K562 (cell line): ENCODE measurements around the gene RNF152.

Experiments used
- BRD9 ChIP-seq: fragments of 450-650 bp; IDR thresholded peaks from 2 replicates; pipeline ENCODE4 v1.6.1; 2018; ENCODE audit warnings: low read depth; ENCODE audit not compliant: partially characterized antibody
- POLR2A ChIP-seq: fragments of 450-650 bp; conservative IDR thresholded peaks from 2 replicates; pipeline ENCODE4 v1.6.1; 2016
- POLR2AphosphoS5 ChIP-seq: IDR thresholded peaks from 2 replicates; pipeline ENCODE4 v1.6.1; 2011; ENCODE audit warnings: mild to moderate bottlenecking, low read depth, low read length, moderate library complexity; ENCODE audit not compliant: control insufficient read depth, insufficient read depth
- RFX5 ChIP-seq: IDR thresholded peaks from 2 replicates; pipeline ENCODE4 v1.6.1; 2011; ENCODE audit warnings: low read depth, mild to moderate bottlenecking, improper control_type of control experiment, low read length
- XRCC5 ChIP-seq: fragments of 200-400 bp; formaldehyde crosslinking; IDR thresholded peaks from 2 replicates; pipeline ENCODE4 v1.6.1; 2017; ENCODE audit warnings: low read depth, mild to moderate bottlenecking, low read length
- TF ChIP-seq, protein P1 (sequence below): sonication (generic); formaldehyde crosslinking; IDR thresholded peaks from 2 replicates; pipeline ENCODE4 v1.4.0; 2020; ENCODE audit warnings: mild to moderate bottlenecking, missing genetic modification reagents

- TF ChIP-seq XRCC5 (no peak), POLR2A (no peak), BRD9 (no peak), RFX5 (no peak), POLR2AphosphoS5 (no peak)
- TF ChIP-seq, protein P1, sequence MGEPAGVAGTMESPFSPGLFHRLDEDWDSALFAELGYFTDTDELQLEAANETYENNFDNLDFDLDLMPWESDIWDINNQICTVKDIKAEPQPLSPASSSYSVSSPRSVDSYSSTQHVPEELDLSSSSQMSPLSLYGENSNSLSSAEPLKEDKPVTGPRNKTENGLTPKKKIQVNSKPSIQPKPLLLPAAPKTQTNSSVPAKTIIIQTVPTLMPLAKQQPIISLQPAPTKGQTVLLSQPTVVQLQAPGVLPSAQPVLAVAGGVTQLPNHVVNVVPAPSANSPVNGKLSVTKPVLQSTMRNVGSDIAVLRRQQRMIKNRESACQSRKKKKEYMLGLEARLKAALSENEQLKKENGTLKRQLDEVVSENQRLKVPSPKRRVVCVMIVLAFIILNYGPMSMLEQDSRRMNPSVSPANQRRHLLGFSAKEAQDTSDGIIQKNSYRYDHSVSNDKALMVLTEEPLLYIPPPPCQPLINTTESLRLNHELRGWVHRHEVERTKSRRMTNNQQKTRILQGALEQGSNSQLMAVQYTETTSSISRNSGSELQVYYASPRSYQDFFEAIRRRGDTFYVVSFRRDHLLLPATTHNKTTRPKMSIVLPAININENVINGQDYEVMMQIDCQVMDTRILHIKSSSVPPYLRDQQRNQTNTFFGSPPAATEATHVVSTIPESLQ (CRISPR knock-in tag): no peak
Measured at GRCh38 chr18:61831071-61831470, 61.7 kb downstream of the RNF152 start.
